GM19397 (cell line): ENCODE measurements around the gene MYBPC1.
"Not testable (repeated sequence)": the region's sequence is repeated elsewhere in the genome, so short reads cannot be mapped to it uniquely, and the experiment has no call there.

Source experiments
- ATAC-seq: cut with Tn5 transposase; IDR thresholded peaks from one replicate; pipeline ENCODE4 v1.9.1; 2021; ENCODE audit warnings: mild to moderate bottlenecking, moderate library complexity; ENCODE audit not compliant: unreplicated experiment

MYBPC1 gene, protein sequence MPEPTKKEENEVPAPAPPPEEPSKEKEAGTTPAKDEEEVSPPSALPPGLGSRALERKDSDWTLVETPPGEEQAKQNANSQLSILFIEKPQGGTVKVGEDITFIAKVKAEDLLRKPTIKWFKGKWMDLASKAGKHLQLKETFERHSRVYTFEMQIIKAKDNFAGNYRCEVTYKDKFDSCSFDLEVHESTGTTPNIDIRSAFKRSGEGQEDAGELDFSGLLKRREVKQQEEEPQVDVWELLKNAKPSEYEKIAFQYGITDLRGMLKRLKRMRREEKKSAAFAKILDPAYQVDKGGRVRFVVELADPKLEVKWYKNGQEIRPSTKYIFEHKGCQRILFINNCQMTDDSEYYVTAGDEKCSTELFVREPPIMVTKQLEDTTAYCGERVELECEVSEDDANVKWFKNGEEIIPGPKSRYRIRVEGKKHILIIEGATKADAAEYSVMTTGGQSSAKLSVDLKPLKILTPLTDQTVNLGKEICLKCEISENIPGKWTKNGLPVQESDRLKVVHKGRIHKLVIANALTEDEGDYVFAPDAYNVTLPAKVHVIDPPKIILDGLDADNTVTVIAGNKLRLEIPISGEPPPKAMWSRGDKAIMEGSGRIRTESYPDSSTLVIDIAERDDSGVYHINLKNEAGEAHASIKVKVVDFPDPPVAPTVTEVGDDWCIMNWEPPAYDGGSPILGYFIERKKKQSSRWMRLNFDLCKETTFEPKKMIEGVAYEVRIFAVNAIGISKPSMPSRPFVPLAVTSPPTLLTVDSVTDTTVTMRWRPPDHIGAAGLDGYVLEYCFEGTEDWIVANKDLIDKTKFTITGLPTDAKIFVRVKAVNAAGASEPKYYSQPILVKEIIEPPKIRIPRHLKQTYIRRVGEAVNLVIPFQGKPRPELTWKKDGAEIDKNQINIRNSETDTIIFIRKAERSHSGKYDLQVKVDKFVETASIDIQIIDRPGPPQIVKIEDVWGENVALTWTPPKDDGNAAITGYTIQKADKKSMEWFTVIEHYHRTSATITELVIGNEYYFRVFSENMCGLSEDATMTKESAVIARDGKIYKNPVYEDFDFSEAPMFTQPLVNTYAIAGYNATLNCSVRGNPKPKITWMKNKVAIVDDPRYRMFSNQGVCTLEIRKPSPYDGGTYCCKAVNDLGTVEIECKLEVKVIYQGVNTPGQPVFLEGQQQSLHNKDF

DNA sequence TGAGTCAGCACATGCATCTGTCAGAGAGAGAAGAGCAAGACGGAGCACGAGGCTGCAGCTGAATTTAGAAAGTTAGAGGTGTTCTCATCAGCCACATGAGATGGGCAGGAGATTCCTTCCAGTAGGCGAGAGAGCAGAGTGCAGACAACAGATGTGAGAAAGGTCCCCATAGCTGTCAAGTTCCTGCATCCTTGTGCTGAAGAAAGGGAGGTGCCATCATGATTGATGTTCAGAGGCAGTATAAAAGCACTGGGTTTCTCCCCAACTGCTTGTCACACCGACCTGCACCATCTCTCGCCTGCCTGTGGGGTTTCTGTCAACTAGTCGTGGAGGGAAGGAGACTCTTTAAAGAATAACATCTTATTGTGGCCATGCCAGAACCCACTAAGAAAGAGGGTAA lies at the start of gene MYBPC1:
TSS of gene MYBPC1 (plus strand) at position 272 of the 400 bp plus-strand sequence. CDS start at position 372, 100 bp downstream.
- ATAC-seq = no peak

DNA sequence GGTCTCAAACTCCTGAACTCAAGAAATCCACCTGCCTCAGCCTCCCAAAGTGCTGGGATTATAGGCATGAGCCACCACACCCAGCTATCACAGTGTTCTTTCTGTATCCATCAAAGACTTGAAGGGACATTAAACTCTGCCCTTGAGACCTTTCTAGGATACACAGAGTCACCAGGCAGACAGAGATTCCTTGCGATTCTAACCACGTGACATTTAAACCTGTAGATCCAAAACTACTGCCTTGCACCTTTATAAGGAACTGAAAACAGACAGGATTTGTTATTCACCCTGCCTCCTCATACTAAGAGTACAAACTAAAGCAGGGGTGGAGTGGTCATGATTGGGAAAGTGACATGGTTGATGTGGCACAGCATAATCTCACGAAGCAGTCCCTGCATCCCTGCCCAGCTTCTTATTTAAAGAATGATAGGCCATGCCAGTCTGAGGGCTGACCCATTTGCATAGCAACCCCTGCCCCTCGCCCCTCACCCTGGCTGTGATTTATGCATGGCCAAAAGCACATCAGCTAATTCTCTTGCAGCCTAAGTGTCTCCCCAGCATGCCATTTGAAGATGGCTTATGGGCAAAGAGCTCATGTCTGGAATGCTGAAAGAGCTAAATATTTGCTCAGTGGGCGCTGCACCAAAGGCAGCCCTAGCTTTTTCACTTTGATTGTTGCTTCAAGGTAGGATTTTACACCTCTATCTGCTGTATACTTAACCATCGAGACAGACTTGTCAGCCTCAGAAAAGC lies 43.2 kb upstream of the MYBPC1 start:
- no peak for ATAC-seq

DNA sequence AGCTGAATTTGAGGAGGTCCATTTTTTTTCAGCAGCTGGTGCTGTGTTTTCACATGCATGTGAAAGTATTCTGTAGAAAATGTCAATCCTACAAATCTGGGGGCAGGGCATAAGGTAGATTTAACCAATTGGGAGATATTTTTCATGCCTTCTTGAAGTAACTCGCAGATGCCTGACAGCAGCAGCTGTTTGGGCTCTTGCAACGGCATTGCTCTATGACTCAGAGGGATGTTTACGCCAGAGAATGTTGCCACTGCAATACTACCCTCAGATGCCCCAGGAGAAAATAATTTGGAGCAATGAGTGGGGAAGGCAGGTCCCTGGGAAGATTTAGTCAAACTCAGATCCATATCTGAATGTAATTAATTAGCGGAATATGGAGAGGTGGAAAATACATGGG lies 42.5 kb upstream of the MYBPC1 start:
- ATAC-seq = no peak

DNA sequence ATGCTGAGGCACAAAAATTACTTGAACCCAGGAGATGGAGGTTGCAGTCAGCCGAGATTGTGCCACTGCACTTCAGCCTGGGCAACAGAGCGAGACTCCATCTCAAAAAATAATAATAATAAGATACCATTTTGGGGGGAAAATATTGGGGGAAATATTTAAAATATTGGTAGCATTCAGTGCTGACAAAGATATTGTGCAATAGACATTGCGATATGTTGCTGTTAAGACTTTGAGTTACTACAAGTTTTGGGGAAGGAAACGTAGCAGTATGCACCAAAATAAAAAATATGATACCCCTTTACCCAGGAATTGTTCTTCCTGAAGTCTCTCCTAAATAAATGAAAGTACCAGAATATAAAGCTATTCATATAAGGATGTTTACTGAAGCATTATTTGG lies 37.7 kb upstream of the MYBPC1 start:
- ATAC-seq = no peak

DNA sequence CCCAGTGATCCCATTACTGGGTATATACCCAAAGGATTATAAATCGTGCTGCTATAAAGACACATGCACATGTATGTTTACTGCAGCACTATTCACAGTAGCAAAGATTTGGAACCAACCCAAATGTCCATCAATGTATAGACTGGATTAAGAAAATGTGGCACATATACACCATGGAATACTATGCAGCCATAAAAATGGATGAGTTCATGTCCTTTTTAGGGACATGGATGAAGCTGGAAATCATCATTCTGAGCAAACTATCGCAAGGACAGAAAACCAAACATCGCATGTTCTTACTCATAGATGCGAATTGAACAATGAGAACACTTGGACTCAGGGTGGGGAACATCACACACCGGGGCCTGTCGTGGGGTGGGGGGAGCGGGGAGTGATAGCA lies 36.0 kb upstream of the MYBPC1 start:
- not testable (repeated sequence) for ATAC-seq

DNA sequence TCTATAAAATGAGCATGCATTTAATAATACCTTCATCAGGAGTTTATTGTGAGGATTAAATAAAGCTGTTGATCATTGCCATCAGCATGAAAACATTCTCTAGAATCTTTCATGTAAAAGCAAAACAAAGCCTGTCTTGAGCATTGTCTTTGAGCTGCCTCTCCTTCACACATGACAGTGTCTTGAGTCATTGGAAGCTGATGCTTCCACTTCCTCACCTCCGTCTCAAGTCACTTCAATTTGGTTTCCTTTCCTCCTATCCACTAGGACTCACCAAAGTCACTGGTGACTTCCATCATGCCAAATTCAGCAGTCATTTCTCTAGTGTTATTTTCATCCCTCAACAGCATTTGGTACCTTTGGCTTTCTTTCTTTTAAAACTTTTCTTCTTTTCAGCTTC lies 31.6 kb upstream of the MYBPC1 start:
- no peak for ATAC-seq

DNA sequence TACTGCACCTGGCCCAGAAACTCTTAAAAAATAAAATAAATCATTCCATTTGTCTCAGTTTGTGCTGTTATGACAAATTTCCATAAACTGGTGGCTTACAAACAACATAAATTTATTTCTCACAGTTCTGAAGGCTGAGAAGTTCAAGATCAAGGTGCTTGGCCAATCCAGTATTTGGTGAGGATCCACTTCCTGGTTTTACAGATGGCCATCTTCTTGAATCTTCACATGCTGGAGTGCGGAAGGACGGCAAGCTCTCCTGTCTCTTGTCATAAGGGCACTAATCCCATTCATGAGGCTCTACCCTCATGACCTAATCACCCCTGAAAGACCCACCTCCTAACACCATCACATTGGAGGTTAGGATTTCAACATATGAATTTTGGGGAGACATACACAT lies 29.9 kb upstream of the MYBPC1 start:
- no peak for ATAC-seq

DNA sequence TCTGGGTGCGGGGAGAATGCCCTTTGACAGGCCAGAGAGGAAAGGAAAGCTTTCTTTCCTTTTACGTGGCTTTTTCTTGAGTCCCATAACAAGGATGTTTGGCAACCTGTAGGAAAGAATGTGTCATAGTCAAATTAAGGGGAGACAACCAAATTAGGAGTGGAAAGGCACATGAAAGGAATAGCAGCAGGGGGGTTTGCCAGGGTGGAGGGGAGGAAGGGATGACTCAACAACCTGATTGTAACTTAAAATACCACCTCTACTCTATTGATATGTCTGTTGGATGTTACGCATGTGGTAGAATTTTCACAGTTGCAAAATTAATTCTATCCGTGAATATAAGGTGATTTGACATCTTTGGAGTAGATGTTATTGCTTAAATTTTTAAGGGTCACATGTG lies 28.5 kb upstream of the MYBPC1 start:
- ATAC-seq = no peak

DNA sequence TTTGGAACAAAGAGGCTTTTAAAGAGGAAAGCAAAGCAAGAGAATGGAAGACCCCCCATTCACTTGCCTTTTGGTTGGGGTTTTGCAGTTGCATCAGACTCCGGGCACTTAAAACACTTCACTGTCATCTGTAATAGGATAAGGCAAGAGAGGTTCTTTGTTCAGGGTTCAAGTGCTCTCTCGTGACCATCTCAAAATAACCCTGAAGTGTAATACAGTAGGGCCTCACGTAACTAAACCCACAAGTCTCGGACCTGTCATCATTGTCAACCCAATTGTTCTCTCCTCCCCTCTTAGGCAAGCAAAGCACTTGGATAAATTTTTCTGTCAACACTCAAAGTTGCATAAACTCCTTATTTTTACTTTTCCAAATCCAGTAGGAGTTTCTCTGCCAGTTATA lies 26.9 kb upstream of the MYBPC1 start:
- no peak for ATAC-seq

DNA sequence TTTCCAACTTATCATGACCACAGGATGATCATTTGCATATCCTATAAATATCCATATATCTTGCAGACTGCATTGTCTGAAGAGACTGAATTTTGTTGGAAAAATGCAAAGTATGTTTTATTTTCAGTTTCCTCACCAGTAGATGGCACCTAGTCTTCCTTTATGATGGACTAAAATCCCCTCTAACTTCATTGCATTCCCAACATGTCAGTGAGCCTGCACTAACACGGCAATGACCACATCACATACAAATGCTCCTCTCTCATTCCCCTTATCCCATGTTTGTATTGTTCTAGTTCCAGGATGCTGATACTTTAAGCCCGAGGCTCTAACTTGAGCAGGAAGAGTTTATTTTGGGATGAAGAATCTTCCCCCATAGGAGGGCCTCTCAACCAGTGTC lies 24.7 kb upstream of the MYBPC1 start:
- ATAC-seq = no peak

DNA sequence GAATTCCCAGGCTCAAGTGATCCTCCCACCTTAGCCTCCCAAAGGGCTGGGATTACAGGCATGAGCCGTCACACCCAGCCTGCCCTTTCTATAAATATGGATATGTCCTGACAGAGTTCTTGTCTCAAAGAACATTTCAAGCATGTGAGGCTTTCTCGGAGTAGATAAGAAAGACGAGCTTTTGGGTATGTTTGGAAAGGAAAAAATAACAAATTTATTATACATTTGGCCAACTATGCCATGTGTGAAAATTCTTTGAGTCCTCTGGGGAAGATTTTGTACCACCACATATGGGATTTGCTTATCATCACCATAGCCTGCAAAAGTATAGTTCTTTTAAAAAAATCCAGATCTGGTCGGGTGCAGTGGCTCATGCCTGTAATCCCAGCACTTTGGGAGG lies 23.7 kb upstream of the MYBPC1 start:
- ATAC-seq = no peak

DNA sequence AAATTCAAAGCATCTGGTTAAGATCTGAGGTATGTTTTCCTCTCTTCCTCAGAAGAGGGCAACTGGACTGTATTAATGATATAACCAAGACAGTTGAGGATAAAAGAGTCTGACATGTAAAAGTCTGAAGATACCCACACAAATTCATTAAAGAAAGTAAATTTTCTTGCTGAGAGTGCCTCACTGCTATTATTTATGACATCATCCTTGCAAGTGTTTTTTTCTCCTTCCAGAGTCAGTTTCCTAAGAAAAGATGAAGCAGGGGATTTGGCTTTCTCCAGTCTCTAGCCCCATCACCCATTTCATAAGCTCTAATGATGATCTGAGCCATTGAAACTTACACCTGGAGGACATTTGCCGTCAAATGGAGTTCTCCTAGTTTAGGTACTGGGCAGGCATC lies 21.0 kb upstream of the MYBPC1 start:
- ATAC-seq = no peak

DNA sequence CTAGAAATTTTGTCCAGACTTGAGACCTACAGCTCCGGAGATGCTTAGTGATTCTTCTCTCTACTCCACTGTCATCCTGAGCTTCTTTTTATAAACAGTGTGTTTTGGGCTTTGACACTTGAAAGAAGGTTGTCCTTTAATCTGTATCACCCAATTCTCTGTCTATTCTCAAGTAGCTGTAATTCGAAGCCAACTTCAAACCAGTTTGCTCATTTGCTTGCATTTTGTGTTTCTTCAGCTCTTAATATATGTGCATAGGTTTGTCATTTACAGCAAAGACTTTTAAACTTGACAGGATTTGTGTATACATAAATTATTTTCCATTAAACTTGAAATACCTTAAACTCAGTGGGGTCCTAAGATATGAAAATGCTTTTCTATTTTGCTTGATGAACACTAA lies 16.4 kb upstream of the MYBPC1 start:
- ATAC-seq = no peak

DNA sequence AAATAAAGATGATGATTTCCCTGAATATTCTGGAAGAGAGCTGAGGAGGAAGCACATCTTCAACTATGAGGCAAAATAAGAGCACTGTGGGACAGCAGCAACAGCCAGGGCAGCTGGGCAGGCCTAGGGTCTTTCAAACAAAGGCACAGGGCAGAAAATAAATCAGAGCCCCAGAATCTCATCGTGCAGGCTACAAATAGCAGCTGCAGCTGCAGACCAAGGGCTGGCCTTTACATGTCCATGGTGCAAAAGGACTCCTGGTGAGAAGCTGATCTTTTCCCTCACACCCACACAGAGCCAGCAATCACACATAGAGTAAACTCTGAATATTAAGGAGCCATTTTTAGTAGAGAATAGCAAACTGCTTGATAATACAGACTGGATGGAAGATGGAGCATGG lies 13.6 kb upstream of the MYBPC1 start:
- no peak for ATAC-seq

DNA sequence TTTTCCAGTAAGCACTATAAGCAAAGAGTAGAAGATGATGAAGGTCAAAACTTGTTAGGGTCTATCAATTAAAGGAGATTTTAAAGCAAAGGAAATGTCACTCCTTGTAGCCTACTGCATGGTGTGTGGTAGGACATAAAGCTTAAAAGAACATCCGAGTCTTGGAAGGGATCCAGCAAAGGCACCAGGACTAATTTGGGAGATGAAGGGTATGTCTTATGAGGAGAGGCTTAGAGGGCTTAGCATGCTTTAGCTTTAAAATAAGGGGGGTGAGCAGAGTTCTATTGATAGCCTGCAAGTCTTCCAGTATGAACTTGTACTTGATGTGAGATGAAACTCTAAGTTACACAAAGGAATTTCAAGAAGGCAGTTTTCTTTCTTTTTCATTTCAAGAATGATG lies 11.8 kb upstream of the MYBPC1 start:
- ATAC-seq = no peak

DNA sequence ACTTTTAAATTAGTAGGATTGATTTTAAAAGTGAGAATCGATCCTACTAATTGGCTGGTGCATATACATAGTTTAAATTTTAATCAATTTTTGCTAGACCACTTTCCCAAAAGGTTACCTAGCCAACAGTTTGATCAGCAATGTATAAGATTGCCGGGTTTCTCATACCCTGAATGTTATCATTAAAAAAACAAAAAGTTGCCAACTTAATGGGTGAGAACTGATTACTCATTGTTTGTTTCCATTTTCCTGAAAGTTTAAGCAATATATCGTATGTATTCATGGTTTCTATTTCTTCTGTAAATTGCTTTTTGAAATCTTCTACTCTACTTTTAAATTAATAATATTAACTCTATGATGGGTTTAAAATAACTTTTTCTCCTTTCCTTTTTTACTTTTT lies 4.4 kb upstream of the MYBPC1 start:
- no peak for ATAC-seq

DNA sequence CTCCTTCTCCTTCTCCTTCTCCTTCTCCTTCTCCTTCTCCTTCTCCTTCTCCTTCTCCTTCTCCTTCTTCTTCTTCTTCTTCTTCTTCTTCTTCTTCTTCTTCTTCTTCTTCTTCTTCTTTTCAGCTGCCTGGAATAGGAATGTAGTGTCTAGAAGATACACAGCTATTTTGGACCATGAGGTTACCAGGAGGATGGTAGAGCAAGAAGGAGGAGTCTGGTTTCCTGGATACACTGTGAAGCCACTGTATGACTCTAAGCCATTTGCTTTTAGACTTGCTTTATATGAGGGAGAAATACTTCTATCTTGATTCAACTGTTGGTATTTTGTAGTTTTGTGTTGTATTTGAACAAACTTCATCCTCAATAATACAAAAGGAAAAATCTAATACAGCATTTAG lies 3.0 kb upstream of the MYBPC1 start:
- ATAC-seq = no peak

DNA sequence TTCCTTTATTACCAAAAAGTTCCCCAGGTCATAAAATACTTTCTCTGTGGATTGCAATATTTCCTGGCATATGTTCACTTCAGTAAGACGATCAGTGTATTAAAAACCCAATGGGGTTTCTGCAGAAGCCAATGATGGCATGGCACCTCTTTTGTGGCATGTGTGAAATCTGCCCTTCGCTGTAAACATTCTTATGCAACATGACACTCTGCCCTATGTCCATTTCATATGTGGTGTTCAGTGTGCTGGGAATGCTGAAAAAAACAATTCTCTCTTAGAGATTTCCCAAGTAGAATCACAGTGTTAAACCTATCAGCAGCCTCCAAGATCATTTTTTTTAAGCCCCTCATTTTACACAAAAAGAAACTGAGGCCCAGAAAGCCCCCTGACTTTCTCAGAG lies 2.3 kb upstream of the MYBPC1 start:
- no peak for ATAC-seq

DNA sequence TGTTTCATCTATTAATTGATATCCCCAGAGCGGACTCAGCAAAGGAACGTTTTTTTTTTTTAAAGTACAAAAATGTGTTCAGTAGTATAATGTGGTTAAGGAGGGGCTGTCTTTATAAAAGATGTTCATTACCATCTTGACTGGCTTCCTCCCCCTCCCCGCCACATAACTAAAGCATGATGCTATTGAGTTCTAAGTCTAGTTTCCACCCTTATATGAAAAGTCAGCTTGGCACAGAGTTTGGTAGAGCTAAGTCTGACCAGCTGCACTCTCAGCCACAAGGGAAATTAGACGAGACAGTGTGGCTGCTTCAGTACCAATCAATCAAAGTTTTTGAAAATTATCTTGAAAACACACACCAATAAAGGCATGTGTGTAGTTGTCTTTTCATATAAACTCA lies 1.9 kb upstream of the MYBPC1 start:
- ATAC-seq = no peak

DNA sequence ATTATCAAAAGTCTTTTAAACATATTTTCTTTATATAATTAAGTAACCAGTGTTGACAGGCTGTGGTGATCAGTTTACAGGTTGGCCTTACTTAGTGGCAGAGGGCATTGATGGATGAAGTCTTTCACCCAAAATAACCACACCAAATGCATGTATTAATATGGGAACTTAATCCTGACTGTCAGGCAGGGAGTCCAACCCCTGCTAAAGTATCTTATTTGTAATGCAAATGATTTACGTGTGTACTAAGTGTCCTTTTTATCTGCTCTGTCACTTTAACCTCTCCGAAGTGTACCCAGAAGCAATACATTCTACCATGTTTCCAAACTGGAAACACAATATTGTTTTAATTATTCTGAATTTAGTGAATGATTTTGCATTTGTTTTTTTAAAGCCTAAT lies 1.4 kb downstream of the MYBPC1 start:
- no peak for ATAC-seq

DNA sequence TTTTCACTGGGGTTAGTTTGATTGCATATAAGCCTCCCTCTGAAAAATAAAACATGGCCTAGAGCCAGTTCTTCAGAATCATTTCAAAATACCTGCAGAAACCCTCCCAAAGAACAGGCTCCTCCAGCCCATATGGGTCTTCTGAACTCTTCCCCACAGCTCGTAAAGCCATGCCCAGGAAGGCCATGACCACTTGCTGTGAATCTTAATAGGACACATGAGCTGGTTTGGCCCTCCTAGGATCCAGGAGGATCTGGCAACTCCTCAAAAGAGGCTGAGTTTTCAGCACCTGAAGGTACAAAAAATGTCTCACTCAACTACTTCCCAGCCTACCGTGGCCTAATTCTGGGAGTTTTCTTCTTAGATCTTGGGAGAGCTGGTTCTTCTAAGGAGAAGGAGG lies 2.4 kb downstream of the MYBPC1 start:
- no peak for ATAC-seq
